ENCODE data around the gene FAM174B.

- TF ChIP-seq POLR2A (IDR thresholded peaks at IDR 0.05; ENCODE audit: low read depth, low read length), result no peak
- TF ChIP-seq TAF1 (IDR thresholded peaks at IDR 0.05; ENCODE audit: borderline replicate concordance, low read depth, low read length), result no peak
- TF ChIP-seq POLR2AphosphoS5 (IDR thresholded peaks at IDR 0.05; ENCODE audit: low read depth, low read length), result no peak
Observed at GRCh38 chr15:92687746-92688145, 32.2 kb upstream of the FAM174B start.

All from GM12892 (cell line).